HL-60 (cell line): ENCODE data around the gene OPA1.

Experiments
- DNase-seq, 2 experiments: peaks; one replicate each; pipeline ENCODE4 v3.0.0-alpha.2; 2010 to 2020; ENCODE audit warnings: low read depth in 1 of 2, low spot score in 1 of 2
- H3K27ac ChIP-seq: fragments of 250-450 bp; sonication (Bioruptor Pico); replicated peaks from 2 replicates; pipeline ENCODE4 v1.5.1; 2020; ENCODE audit warnings: mild to moderate bottlenecking, moderate library complexity
- H3K27me3 ChIP-seq: fragments of 250-450 bp; sonication (Bioruptor Pico); 2 replicates; pipeline ENCODE4 v1.5.1; 2021; ENCODE audit warnings: mild to moderate bottlenecking, moderate library complexity; ENCODE audit not compliant: insufficient read depth, poor library complexity, severe bottlenecking
- H3K4me3 ChIP-seq: replicated peaks from 2 replicates; pipeline ENCODE4 v1.5.1; 2011; ENCODE audit warnings: mild to moderate bottlenecking, control low read depth, low read length; ENCODE audit not compliant: insufficient read depth
- GABPA ChIP-seq: IDR thresholded peaks from 2 replicates; pipeline ENCODE4 v1.6.1; 2012; ENCODE audit warnings: low read depth
- POLR2AphosphoS5 ChIP-seq: IDR thresholded peaks from 2 replicates; pipeline ENCODE4 v1.6.1; 2012; ENCODE audit warnings: low read depth
- SPI1 ChIP-seq: IDR thresholded peaks from 2 replicates; pipeline ENCODE4 v1.6.1; 2012; ENCODE audit warnings: low read depth, mild to moderate bottlenecking, borderline replicate concordance
- TF ChIP-seq, protein P1 (sequence below): IDR thresholded peaks from 2 replicates; pipeline ENCODE4 v1.6.1; 2012; ENCODE audit warnings: low read depth; ENCODE audit not compliant: insufficient replicate concordance
- TF ChIP-seq, protein P2 (sequence below): IDR thresholded peaks from one replicate; pipeline ENCODE4 v1.5.1; 2011; ENCODE audit warnings: low read length, control low read depth, inconsistent platforms; ENCODE audit not compliant: insufficient read depth

Gene OPA1

GRCh38 chr3:193560870-193561269, 32.1 kb upstream of the OPA1 start:
- Histone ChIP-seq H3K4me3 (no peak overlapping the region), H3K27ac (no peak overlapping the region), H3K27me3 (no peaks in the 10 kb centered on the region)
- TF ChIP-seq, protein P1, sequence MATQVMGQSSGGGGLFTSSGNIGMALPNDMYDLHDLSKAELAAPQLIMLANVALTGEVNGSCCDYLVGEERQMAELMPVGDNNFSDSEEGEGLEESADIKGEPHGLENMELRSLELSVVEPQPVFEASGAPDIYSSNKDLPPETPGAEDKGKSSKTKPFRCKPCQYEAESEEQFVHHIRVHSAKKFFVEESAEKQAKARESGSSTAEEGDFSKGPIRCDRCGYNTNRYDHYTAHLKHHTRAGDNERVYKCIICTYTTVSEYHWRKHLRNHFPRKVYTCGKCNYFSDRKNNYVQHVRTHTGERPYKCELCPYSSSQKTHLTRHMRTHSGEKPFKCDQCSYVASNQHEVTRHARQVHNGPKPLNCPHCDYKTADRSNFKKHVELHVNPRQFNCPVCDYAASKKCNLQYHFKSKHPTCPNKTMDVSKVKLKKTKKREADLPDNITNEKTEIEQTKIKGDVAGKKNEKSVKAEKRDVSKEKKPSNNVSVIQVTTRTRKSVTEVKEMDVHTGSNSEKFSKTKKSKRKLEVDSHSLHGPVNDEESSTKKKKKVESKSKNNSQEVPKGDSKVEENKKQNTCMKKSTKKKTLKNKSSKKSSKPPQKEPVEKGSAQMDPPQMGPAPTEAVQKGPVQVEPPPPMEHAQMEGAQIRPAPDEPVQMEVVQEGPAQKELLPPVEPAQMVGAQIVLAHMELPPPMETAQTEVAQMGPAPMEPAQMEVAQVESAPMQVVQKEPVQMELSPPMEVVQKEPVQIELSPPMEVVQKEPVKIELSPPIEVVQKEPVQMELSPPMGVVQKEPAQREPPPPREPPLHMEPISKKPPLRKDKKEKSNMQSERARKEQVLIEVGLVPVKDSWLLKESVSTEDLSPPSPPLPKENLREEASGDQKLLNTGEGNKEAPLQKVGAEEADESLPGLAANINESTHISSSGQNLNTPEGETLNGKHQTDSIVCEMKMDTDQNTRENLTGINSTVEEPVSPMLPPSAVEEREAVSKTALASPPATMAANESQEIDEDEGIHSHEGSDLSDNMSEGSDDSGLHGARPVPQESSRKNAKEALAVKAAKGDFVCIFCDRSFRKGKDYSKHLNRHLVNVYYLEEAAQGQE, result no peak
- TF ChIP-seq POLR2AphosphoS5 (no peak), SPI1 (no peak), GABPA (no peak)
- TF ChIP-seq, protein P2, sequence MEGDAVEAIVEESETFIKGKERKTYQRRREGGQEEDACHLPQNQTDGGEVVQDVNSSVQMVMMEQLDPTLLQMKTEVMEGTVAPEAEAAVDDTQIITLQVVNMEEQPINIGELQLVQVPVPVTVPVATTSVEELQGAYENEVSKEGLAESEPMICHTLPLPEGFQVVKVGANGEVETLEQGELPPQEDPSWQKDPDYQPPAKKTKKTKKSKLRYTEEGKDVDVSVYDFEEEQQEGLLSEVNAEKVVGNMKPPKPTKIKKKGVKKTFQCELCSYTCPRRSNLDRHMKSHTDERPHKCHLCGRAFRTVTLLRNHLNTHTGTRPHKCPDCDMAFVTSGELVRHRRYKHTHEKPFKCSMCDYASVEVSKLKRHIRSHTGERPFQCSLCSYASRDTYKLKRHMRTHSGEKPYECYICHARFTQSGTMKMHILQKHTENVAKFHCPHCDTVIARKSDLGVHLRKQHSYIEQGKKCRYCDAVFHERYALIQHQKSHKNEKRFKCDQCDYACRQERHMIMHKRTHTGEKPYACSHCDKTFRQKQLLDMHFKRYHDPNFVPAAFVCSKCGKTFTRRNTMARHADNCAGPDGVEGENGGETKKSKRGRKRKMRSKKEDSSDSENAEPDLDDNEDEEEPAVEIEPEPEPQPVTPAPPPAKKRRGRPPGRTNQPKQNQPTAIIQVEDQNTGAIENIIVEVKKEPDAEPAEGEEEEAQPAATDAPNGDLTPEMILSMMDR, result no peak
- no peak for DNase-seq

GRCh38 chr3:193563426-193563825, 29.6 kb upstream of the OPA1 start:
- no peak for DNase-seq
- Histone ChIP-seq H3K27me3 (no peaks in the 10 kb centered on the region), H3K4me3 (no peak overlapping the region), H3K27ac (no peak overlapping the region)
- TF ChIP-seq, protein P2, result no peak
- TF ChIP-seq, protein P1, result no peak
- TF ChIP-seq POLR2AphosphoS5 (no peak), GABPA (no peak), SPI1 (no peak)

DNA sequence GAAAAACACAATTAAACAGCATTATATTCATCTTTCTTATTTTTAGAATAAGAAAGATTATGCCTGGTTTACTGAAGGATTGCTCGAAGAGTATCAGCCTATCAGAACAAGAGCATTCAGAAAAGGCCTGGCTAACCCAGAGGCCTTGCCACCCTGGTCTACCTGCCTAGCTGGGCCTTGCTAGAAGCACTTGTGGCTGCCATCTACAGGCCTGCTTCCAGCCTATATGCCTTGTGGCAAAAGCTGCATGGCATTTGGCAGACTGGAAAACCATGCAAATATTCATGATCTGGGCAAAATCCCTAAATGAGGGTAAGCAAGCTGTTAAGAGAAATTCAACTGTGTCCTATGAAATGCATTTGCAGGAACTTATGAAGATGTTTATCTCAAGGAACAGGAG, 29.0 kb upstream of the OPA1 start:
- no peak for DNase-seq
- Histone ChIP-seq H3K4me3 (no peak overlapping the region), H3K27ac (no peak overlapping the region), H3K27me3 (peaks cover 2% of the 10 kb centered on the region)
- TF ChIP-seq, protein P1, result no peak
- TF ChIP-seq POLR2AphosphoS5 (no peak), GABPA (no peak), SPI1 (no peak)
- TF ChIP-seq, protein P2, result no peak
